ENCODE data around the gene PMFBP1.

- TF ChIP-seq CTCF (IDR thresholded peaks at IDR 0.05 in 4 of 5, conservative IDR thresholded peaks at IDR 0.05 in 1 of 5) (no peak), POLR2A (IDR thresholded peaks at IDR 0.05) (no peak)
Measured at GRCh38 chr16:72203401-72203800, 31.4 kb upstream of the PMFBP1 start.
